CD4-positive, alpha-beta T cell treated with Interferon alpha-2 for 1 hour (primary cell): Measurements from ENCODE around the gene JAZF1.
A peak's percentile ranks its signal among the peaks of the same experiment; 100 is the strongest.

Source experiments
- DNase-seq, 2 donors: peaks; one replicate each; pipeline ENCODE4 v3.0.0-alpha.2; 2020 to 2022

JAZF1 gene

GRCh38 chr7:28102797-28103196 lies 77.8 kb downstream of the JAZF1 start:
- DNase-seq: no peak

- DNase-seq: peak; percentile 39 to 62
Measured at GRCh38 chr7:28096713-28097112, 83.9 kb downstream of the JAZF1 start.

GRCh38 chr7:28095231-28095630 lies 85.4 kb downstream of the JAZF1 start:
- DNase-seq: no peak

GRCh38 chr7:28093623-28094232 lies 86.9 kb downstream of the JAZF1 start:
- peak; percentile 41 to 61 for DNase-seq

- DNase-seq: no peak
Measured at GRCh38 chr7:28091190-28091589, 89.4 kb downstream of the JAZF1 start.

- DNase-seq: no peak
Measured at GRCh38 chr7:28088901-28089714, 91.5 kb downstream of the JAZF1 start.

GRCh38 chr7:28088032-28088431 lies 92.6 kb downstream of the JAZF1 start:
- no peak for DNase-seq

GRCh38 chr7:28086198-28086597 lies 94.4 kb downstream of the JAZF1 start:
- DNase-seq: no peak

- DNase-seq: no peak
Measured at GRCh38 chr7:28083998-28084985, 96.3 kb downstream of the JAZF1 start.

GRCh38 chr7:28083164-28083997 lies 97.2 kb downstream of the JAZF1 start:
- DNase-seq: peak in 1 of 2 donors; percentile 21

GRCh38 chr7:28082071-28082470 lies 98.5 kb downstream of the JAZF1 start:
- DNase-seq: no peak

GRCh38 chr7:28081016-28081415 lies 99.6 kb downstream of the JAZF1 start:
- no peak for DNase-seq

- peak; percentile 25 to 57 for DNase-seq
Measured at GRCh38 chr7:28078036-28078901, 102.3 kb downstream of the JAZF1 start.

GRCh38 chr7:28077616-28078015 lies 103.0 kb downstream of the JAZF1 start:
- no peak for DNase-seq

GRCh38 chr7:28076423-28077200 lies 104.0 kb downstream of the JAZF1 start:
- no peak for DNase-seq

GRCh38 chr7:28075674-28076358 lies 104.8 kb downstream of the JAZF1 start:
- no peak for DNase-seq

- no peak for DNase-seq
Measured at GRCh38 chr7:28072876-28073514, 107.6 kb downstream of the JAZF1 start.

- DNase-seq: no peak
Measured at GRCh38 chr7:28071570-28071969, 109.0 kb downstream of the JAZF1 start.
